SKM-1 (cell line): Measurements from ENCODE around the gene CAMTA1.

Experiments
- DNase-seq: peaks from one replicate; lab custom pipeline; 2025; ENCODE audit not compliant: unreplicated experiment; lab: John Stamatoyannopoulos, UW

The CAMTA1 gene

DNA sequence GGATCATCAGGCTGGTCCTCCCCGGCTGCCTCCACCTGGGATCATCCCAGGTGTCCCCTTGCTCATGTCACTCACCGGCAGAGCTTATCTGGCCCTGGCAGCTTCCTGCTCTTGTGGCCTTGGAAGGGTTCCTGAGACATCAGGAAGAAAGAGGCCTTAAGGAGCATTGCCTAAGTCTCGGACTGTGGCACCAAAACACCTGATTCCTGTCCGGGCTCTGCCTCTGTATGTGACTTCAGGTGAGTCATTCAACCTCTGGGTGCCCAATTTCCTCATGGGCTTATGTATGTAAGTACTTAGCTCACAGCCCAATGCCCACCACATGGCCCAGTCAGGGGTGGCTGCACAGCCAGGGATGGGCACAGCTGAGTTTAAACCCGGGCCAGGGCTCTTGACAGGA is 729.9 kb downstream of the CAMTA1 start:
- no peak for DNase-seq

GRCh38 chr1:7515904-7516303 is 730.6 kb downstream of the CAMTA1 start:
- no peak for DNase-seq

DNA sequence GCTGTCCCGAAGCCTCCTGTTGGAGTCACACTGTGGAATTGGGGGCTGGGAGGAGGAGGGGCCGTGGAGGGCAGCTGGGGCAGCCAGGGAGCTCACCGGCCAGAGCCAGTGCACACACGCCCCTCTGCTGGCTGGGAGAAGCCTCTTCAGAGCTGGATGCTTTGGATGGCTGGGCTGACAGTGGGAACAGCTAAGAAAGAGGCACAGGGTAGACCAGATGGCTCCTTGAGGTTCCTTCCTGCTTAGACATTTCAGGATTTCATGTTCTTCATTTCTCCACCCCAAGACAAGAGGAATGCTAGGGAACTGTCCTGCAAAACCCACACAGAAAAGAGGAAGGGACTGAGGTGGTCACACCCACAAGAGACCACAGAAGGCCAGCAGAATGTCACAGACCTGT is 731.1 kb downstream of the CAMTA1 start:
- DNase-seq: no peak

- DNase-seq: no peak
Measured at GRCh38 chr1:7516929-7517328, 731.7 kb downstream of the CAMTA1 start.

DNA sequence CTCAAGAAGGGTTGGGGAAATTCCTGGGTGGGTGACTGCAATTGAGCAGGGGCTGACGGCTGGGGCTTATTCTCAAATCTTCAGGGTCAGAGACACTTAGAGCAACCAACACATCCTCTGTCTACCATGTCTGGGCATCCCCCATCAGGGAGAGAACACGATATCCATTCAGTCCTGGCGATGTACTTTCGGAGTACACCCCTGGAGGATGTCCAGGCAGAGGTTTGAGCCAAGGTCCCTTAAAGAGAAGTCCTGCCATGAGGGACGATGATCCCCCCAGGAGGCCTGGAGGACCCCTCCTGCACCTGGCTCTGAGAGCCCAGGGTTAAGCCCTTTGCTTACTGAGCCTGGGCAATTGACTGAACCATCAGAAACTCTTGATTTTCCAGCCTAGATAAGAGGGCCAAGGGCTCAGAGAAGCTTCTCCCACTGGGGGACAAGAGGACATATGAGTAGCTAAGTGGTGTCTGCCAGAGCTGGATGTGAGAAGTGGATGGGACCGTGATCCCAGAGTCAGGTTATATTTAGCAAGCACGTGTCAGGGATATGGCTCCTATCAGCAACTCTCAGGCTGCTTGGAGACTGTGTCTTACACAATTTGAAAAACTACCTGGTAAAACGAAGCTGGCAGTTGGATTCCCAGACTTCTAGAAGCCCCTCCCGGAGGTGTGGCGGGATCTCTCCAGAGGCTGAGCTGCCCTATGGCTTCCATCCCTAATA is 732.5 kb downstream of the CAMTA1 start:
- no peak for DNase-seq

GRCh38 chr1:7518411-7518810 is 733.2 kb downstream of the CAMTA1 start:
- no peak for DNase-seq

GRCh38 chr1:7519181-7519860 is 734.1 kb downstream of the CAMTA1 start:
- DNase-seq: no peak

DNA sequence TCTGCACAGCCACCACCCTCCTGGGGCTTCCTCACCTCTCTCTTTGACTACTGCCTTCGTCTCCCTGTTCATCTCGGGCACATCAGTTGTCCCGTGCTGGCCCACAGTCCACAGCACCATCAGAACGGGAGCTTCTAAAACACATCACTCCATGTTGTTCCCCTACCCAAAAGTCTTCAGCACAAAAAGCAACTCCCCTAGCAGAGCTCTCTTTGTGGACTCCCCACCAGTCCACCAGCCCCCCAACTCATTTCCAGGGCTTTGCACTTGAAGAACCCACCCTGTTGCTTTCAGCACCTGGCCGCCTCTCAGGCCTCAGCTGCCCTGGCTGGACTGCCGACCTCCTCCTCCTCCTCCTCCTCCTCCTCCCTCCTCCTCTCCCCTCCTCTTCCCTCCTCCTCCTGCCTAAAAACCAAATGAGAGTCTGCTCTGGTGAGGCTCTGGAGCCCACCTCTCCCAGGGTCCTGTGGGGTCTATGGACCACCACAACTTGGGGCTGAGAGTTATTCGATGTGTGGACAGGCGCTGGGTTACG is 734.7 kb downstream of the CAMTA1 start:
- DNase-seq: no peak

DNA sequence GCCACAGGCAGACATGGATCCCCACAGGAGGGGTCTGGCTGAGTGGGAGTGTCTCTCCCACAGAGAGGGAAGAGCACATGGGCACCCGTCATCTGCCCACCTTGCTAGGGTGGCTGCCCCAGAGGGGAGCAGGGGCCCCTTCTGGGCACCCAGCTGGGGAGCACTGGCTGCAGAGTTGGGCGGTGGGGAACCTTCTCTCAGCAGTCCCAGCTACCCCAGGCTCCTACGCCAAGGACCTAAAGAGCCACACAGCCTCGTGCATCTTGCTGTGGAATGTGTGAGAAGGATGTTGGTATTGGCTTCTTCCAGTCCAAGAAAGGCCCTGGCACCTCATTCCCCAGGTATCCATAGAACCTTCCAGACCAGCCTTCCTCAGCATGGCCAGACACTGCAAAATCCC is 735.2 kb downstream of the CAMTA1 start:
- no peak for DNase-seq

DNA sequence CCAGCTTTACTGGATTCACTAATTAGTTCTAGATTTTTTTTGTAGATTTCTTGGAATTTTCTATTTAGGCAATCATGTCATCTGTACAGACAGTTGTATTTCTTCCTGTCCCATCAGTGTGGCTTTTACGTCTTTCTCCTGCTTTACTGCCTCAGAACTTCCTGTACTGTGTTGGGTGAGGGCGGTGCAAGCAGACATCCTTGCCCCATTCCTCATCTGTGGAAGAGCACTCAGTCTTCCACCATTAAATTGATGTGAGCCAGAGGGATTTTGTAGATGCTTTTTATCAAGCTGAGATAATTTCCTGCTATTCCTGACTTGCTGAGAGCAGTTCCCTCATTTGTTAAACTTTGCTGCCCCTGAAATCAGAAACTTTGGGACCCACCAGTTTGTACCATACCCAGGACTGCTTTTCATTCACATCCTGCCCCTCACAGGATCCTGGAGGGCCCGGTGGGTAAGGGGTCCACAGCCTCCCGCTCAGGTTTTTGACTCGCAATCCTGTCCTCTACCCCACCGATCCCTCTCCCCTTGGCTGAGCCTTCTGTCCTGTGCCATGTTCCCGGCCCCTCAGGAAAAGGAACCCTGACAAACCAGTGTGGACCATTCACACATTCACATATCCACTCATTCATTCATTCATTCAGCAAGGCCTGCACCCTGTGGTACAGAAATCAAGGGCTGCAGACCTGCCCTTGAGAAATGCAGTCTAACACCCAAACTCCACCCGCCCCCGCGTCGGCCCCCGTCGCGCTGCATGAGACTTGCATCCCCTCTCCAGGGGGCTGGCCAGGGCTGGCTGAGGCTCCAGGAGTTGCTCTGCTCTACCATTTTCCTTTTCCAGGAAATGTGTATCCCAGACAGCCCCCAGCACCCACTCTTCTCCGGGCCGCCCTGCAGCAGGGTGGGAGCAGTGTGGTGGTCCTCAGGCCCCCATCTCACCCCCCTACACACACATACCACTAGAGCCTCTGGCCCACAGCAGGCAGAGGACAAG is 739.4 kb downstream of the CAMTA1 start:
- DNase-seq: no peak

GRCh38 chr1:7525338-7526063 is 740.2 kb downstream of the CAMTA1 start:
- DNase-seq: no peak

DNA sequence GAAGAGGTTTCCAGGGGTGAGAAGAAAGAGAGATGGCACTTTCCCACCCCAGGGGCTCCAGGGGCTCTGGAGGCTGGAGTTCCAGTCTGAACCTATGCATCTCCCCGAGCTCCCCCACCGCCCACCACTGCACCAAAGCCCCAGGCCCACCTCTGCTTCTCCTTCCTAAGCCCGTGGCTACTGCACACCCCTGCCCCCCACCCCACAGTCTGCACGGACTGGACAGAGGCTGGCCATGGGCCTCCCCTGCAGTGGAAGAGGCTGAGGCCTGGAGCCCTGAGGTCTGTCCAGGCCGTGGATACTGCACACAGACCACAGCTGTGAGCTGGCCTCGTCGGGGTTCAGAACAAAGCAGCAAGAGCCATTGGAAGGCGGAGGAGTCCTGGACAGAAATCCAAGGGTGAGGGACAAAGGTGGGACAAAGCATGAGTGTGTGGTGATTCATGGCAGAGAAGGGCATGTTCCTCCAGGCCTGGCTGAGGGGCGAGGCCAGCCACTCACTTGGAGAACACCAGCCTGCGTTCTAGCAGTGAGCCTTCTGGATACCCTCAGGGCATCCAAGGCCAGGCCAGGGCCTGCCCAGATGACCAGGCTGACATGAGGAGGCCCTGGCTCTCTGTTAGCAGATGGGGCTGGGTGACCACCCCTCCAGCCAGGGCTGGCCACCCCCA is 741.1 kb downstream of the CAMTA1 start:
- no peak for DNase-seq

GRCh38 chr1:7526867-7527732 is 741.8 kb downstream of the CAMTA1 start:
- no peak for DNase-seq

GRCh38 chr1:7527733-7528045 is 742.4 kb downstream of the CAMTA1 start:
- DNase-seq: no peak

DNA sequence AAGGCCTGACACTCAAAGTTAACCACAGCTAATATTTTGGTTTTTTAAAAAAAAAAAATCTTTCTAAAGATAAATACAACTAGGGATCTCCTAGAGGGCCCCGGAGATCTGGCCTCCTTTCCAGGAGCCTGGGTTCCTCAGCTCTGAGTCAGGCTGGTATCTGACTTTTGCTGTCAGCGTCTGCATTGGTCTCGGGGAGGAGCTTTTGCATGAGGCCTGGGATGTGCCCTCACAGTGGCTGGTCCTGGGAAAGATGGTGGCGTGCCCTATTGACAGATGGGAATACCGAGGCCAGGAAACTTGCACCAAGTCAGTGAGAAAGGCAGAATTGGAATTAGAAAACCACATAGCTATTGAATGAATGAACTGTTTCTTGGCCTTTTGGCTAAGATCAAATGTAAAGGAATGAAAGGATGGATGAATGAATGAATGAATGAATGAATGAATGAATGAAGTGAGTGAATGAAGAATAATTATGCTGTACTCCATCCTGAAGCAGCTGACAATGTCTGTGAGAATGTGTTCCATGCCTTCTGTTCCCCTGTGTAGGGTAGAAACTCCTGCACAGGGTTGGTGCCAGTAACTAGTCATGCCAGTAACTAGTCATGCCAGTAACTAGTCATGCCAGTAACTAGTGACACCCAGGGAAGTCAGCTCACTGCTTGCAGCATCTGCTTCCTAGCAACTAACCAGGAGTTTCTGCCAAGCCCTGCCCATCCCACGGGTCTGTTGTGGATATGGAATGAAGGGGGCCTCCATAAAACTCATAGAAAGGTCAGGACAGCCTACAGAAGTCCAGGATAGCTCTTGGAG is 743.3 kb downstream of the CAMTA1 start:
- DNase-seq: no peak

GRCh38 chr1:7529917-7530316 is 744.7 kb downstream of the CAMTA1 start:
- no peak for DNase-seq

DNA sequence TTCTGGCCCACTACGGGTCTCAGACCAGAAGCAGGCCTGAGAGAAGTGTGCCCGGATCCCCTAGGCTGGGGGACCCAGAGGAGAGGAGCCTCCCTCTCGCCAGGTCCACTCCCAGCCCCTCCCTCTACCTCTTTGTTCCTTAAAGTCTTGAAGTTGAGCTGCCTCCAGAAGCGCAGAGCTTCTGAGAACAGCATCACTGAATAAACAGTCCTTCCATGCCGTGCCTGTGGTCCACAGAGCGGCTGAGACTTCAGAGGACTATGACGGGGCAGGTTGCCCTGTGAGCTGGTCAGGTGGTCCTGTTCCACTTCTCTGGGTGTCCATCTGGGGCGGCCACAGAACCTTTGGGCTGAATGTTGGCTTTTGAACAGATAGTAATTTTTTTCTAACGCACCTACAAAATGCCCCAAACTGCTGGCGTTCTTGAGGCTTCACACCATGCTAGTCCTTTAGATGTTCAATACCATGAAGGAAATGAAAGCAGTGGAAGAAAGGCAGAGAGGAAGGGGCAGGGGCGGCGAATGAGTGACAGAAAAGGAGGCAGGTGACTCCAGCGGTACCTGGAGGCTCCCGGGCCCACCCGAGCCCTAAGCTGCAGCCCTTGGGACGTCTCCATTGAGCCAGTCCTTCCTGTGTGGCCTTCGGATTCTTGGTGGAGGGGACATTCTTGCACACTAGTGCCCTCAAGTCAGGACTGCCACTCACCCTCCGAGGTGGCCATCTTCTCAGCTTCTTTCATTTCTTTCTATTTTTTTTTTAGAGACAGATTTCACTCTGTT is 746.5 kb downstream of the CAMTA1 start:
- DNase-seq: no peak

GRCh38 chr1:7533006-7533405 is 747.8 kb downstream of the CAMTA1 start:
- no peak for DNase-seq
